GM15510 (cell line): ENCODE data around the gene LPGAT1.

Experiments
- POLR2A ChIP-seq: IDR thresholded peaks from 3 replicates; pipeline ENCODE4 v1.6.1; 2011; ENCODE audit warnings: borderline replicate concordance; ENCODE audit not compliant: insufficient read length; ENCODE audit errors: extremely low read depth

LPGAT1 gene

DNA sequence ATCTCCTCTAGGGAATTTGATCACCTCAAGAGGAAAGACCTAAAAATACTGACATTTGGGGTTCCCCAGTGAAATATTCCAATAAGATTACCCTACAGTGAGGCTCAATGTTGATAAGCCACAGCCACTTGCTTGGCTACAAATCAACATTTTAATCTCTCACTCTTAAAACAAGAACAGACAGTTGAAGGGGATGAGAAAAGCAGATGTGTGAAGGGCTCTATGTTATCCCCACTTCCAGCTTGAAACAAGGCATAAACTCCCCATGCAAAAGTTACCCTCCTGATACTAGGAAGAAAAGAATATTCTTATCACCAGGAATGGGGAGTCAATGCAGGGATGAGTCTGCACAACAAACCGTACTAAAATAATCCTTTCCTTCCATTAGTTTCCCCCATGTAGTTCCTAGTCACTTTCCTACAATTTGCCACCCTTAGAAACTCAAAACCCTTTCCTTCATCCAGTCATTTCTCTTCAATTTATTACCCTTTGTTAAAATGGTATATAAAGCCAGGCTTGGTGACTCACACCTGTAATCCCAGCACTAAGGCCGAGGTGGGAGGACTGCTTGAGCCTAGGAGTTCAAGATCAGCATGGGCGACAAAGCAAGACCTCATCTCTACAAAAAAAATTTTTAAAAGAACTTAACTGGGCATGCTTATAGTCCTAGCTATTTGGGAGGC is 29.5 kb downstream of the LPGAT1 start:
- no peak for TF ChIP-seq POLR2A

DNA sequence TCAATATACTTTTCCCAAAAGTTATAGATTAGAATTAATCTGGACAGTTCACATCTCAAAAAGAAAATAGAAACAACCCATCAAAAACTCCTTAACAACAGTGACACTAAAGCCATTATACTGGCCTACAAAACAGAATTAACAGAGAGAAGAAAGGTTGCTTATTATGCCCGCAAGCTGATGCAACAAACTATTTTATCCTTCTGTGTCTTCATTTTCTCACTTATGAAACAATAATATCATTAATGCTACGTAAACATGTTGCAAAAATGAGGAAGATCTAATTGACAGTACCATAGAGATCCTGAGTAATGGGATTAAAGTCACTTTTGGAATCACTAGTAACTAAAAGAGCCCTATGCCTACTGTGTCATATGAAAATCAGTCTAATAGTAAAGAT is 32.6 kb downstream of the LPGAT1 start:
- no peak for TF ChIP-seq POLR2A

DNA sequence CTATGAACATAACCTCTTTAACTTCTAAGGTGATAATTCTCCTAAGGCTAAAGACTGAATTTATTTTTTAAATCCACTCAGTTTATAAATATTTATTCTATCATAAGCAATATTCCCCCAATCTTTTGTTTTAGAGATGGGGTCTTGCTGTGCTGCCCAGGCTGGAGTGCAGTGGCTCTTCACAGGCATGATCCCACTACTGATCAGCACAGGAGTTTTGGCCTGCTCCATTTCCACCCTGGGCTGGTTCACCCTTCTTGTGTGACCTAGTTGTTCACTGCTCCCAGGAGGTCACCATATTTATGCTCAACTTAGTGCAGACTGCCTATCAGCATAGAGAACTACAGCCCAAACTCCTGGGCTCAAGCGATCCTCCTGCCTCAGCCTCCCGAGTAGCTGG is 38.6 kb downstream of the LPGAT1 start:
- TF ChIP-seq POLR2A: no peak

DNA sequence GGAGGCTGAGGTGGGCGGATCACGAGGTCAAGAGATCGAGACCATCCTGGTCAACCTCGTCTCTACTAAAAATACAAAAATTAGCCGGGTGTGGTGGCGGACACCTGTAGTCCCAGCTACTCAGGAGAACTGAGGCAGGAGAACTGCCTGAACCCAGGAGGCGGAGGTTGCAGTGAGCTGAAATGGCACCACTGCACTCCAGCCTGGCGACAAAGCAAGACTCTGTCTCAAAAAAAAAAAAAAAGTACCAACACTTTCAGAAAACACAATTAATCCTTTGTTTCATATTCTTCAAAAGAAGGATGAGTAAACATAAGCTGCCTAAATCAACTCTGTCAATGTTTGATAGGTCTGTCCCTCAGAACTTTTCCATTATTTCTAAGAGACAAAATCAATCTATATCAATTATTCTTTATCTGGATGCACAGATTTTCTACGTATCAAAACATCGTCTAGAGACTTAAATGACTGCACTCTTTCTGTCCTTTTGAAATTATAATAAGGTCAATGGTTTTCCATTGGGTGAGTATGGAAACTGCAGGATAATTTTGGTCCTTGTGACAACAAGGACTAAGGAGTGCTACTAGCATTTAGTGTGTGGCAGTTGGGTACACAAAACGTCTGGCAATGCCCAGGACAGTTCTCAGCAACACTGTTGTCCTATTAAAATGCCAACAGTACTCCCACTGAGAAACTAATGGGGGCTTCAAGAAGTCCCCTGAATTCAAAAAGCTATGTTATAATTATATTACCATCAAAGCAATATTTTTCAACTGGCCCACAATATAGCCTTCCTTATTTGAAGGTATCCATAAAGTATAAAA is 40.7 kb downstream of the LPGAT1 start:
- no peak for TF ChIP-seq POLR2A

DNA sequence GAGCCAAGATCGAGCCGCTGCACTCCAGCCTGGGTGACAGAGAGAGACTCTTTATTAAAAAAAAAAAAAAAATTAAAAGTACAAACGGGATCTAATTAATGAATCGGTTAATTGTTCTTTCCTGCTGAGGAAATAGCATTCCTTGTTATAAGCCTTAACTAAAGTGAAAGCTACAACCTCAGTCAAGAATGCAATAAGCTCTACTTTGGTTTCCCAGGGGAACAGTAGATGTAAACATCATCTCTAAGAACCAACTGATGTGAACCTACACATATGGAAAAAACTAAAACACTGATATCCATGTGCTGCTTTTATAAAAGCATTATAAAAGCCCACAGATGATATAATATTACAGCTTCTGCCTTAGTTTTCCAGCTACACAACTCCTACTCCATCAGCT is 41.9 kb downstream of the LPGAT1 start:
- TF ChIP-seq POLR2A: no peak

- no peak for TF ChIP-seq POLR2A
Observed at GRCh38 chr1:211783897-211784296, 46.7 kb downstream of the LPGAT1 start.

DNA sequence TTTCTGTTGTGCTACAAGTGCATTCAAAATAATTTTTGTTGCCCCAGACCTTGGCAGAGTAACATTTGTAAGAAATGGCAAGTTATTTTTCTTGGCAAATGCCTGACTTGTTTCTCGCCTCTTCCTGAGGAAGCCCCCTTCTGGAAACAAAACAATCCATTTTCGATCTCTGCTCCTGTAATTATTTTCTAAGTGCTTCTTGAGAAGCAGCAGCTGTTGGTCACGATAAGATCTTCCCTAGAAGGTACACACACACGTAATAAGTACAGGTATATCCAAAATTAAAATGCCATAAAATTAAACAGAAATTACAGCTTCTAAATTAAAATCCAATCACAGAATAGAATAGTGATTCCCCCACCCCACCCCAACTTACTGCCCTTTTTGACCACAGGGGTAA is 47.3 kb downstream of the LPGAT1 start:
- no peak for TF ChIP-seq POLR2A

DNA sequence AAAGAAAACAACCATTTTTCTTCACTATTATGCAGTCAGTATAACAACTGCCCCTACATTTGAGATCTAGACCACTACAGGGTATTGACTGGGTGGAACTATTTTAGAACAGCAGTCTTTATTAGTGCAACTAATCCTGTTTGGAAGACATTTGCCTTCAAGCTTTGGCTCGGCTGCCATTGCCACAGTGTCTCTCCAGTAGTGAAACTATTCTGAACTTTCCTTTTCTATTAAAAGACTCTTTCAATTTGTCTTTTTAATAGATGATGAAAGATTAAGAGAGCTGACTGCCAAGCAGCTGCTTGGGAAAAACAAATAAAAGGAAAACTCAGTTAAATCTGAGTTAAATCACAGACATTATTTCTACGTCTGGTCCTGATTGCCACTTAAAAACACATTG is 49.3 kb downstream of the LPGAT1 start:
- no peak for TF ChIP-seq POLR2A

DNA sequence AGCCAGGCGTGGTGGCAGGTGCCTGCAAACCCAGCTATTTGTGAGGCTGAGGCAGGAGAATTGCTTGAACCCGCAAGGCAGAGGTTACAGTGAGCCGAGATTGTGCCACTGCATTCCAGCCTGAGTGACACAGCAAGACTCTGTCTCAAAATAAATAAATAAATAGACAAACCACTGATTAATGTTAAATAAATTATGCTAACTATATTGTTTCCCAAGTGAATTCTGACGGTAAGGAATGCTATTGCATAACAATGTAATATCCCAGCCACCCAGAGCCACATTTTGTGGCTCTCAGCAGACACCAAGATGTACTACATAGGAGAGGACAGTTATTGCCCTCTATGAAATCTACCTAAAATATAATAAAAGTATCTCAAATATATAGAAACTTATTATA is 55.4 kb downstream of the LPGAT1 start:
- TF ChIP-seq POLR2A: no peak

GRCh38 chr1:211764701-211765100 is 65.9 kb downstream of the LPGAT1 start:
- no peak for TF ChIP-seq POLR2A

GRCh38 chr1:211762206-211762605 is 68.4 kb downstream of the LPGAT1 start:
- no peak for TF ChIP-seq POLR2A

- TF ChIP-seq POLR2A: no peak
Observed at GRCh38 chr1:211761400-211761799, 69.2 kb downstream of the LPGAT1 start.

DNA sequence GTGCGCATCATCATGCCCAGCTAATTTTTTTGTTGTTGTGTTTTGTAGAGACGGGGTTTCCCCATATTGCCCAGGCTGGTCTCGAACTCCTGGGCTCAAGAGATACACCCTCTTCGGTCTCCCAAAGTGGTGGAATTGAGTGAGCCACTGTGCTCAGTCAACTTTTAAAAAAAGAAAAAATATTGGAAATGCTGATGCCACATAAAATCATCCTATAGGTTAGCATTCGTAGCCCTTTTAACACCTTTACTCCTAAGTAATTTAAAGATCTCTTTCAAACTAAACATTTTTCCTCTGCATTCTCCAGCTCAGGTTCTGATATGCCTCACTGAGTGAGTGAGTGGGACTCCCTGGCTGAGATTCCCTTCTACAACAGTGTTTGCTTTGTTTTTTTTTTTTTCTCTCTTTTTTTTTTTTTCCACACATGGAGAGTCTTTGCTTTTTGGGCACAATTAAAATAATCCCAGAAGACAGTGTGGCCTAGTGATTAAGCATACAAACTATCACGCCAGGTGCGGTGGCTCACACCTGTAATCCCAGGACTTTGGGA is 74.0 kb downstream of the LPGAT1 start:
- TF ChIP-seq POLR2A: no peak

GRCh38 chr1:211753649-211754251 is 76.8 kb downstream of the LPGAT1 start:
- no peak for TF ChIP-seq POLR2A

GRCh38 chr1:211752951-211753486 is 77.5 kb downstream of the LPGAT1 start:
- no peak for TF ChIP-seq POLR2A
